Duodenal mucosa (tissue), 2 donors: ENCODE data around the gene LRRC4C.

Experiments
- H3K27ac ChIP-seq: one replicate; pipeline ENCODE4 v1.7.0; 2013; ENCODE audit warnings: low read depth, low read length
- H3K27me3 ChIP-seq, 2 donors: one replicate each; pipeline ENCODE4 v1.7.0; 2013; ENCODE audit warnings: low read length in 2 of 2, control low read depth in 1 of 2; ENCODE audit not compliant: insufficient read depth in 2 of 2, control insufficient read depth in 1 of 2
- H3K36me3 ChIP-seq, 2 donors: one replicate each; pipeline ENCODE4 v1.7.0; 2013; ENCODE audit warnings: low read length in 2 of 2, control low read depth in 1 of 2; ENCODE audit not compliant: insufficient read depth in 2 of 2, control insufficient read depth in 1 of 2
- H3K4me1 ChIP-seq, 2 donors: one replicate each; pipeline ENCODE4 v1.7.0; 2013; ENCODE audit warnings: low read length in 2 of 2, control low read depth in 1 of 2; ENCODE audit not compliant: insufficient read depth in 2 of 2, control insufficient read depth in 1 of 2
- H3K4me3 ChIP-seq, 2 donors: one replicate each; pipeline ENCODE4 v1.7.0; 2013; ENCODE audit warnings: low read length in 2 of 2, low read depth in 1 of 2
- H3K9ac ChIP-seq, 2 donors: one replicate each; pipeline ENCODE4 v1.7.0; 2013; ENCODE audit warnings: low read length in 2 of 2, low read depth in 1 of 2
- H3K9me3 ChIP-seq, 2 donors: one replicate each; pipeline ENCODE4 v1.7.0; 2013; ENCODE audit warnings: low read length in 2 of 2, control low read depth in 1 of 2; ENCODE audit not compliant: control insufficient read depth in 1 of 2

The LRRC4C gene

DNA sequence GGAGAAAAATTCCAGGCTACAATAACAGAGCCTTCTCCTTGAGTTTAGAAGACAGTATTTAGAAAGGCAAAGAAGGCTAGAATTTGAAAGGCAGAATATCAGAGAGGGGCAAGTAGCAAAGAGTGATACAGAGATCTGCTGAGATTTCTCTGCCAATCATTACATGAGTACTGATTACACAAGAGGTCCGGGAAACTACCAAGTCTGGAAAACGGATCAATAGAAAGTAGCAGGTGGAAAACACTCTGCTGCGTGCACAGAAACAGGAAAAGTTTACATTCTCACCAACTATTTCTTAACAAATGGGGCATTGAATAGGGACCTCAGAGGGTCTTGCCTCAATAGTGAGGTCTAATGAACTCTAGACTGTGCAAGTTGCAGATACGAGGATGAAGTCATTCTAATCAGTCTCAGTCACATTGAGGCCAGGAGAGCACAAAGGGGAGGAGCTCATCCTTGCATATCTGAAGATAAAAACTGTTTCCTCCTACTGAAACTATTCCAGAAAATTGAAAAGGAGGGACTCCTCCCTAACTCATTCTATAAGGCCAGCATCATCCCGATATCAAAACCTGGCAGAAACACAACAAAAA, 1099.2 kb downstream of the LRRC4C start:
- Histone ChIP-seq H3K27ac (no peak overlapping the region), H3K9me3 (peaks cover 0 to under 1% of the 10 kb centered on the region in 2 donors), H3K27me3 (no peaks in the 10 kb centered on the region), H3K36me3 (no peaks in the 10 kb centered on the region), H3K4me3 (no peak overlapping the region), H3K9ac (no peak overlapping the region), H3K4me1 (no peaks in the 10 kb centered on the region)

DNA sequence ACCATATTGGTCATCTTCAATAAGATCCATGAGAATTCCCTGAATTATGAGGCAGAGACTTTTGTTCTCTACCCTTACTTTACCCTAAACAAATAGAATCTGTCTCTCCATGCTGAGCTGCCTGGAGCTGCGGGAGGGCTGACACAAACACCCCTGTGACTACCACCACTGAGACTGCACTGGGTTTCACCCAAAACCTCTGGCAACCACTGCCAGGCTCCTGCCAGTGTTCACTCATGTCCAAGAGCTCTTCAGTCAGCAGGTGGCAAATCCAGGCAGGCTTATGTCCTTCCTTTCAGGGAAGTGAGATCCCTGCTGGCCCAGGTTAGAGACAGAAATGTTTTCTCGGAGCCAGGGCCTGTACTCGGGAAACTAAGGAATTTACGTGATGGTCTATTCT, 1105.3 kb downstream of the LRRC4C start:
- Histone ChIP-seq H3K4me3 (no peak overlapping the region), H3K36me3 (no peaks in the 10 kb centered on the region), H3K9me3 (peaks cover 0 to 7% of the 10 kb centered on the region in 2 donors), H3K27ac (no peak overlapping the region), H3K27me3 (no peaks in the 10 kb centered on the region), H3K4me1 (no peaks in the 10 kb centered on the region), H3K9ac (no peak overlapping the region)

DNA sequence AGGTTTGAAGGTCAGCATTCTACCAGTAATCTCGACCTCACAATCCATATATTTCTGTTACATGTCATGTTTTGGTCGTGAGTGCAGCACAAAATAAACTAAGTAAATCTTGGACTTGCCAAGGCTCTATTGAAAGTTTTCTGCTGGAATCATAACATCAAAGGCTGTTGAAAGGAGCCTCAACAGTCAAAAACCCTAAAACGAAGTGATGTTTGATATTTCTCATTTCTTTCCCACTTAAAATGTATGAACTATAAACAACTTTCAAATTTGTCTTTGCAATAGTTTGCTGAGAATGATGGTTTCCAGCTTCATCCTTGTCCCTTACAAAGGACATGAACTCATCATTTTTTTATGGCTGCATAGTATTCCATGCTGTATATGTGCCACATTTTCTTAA, 1118.5 kb downstream of the LRRC4C start:
- Histone ChIP-seq H3K36me3 (no peaks in the 10 kb centered on the region), H3K4me3 (no peak overlapping the region), H3K9ac (no peak overlapping the region), H3K4me1 (no peaks in the 10 kb centered on the region), H3K27me3 (no peaks in the 10 kb centered on the region), H3K27ac (no peak overlapping the region), H3K9me3 (no peaks in the 10 kb centered on the region)

DNA sequence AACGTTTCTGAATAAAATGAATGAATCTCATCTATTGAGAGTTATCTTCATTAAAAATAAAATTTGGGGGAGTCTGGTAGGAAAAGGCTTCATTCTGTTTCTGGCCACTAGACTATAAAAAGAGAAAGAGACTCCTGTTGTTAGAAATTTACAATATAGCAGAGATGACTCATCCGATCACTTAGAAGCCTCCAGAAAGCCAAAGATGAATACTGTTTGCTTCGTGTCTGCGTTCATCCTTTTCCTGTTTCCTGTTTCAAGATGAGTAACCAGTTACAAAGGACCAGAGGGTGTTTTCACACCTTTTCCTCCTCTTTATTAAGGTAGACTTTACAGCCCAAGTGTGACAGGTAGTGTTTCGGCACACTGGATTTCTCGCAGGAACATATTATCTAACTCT, 1120.7 kb downstream of the LRRC4C start:
- no peaks in the 10 kb centered on the region for H3K27me3 ChIP-seq
- no peak overlapping the region for H3K4me3 ChIP-seq
- no peaks in the 10 kb centered on the region for H3K36me3 ChIP-seq
- no peak overlapping the region for H3K27ac ChIP-seq
- H3K9ac ChIP-seq = no peak overlapping the region
- H3K9me3 ChIP-seq = no peaks in the 10 kb centered on the region
- H3K4me1 ChIP-seq = no peaks in the 10 kb centered on the region

DNA sequence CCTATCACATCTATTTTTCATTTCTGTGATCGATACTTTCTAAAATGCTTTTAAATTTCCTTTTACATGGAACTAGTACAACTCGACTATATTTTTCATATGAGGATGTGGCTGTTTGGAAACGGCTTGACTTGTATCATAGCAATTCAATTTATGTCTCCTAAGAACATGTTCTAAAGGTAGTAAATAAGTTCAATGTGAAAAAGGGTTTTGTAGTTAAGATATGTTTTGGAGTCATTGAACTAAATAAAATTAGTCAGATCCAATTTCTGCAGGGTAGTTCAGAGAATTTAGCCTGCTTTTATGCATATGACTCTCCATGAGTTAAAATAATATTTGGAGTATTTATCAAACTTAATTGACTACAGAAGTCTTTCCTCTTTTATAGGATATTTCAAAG, 1121.4 kb downstream of the LRRC4C start:
- Histone ChIP-seq H3K4me1 (no peaks in the 10 kb centered on the region), H3K27ac (no peak overlapping the region), H3K27me3 (no peaks in the 10 kb centered on the region), H3K4me3 (no peak overlapping the region), H3K36me3 (no peaks in the 10 kb centered on the region), H3K9ac (no peak overlapping the region), H3K9me3 (no peaks in the 10 kb centered on the region)

DNA sequence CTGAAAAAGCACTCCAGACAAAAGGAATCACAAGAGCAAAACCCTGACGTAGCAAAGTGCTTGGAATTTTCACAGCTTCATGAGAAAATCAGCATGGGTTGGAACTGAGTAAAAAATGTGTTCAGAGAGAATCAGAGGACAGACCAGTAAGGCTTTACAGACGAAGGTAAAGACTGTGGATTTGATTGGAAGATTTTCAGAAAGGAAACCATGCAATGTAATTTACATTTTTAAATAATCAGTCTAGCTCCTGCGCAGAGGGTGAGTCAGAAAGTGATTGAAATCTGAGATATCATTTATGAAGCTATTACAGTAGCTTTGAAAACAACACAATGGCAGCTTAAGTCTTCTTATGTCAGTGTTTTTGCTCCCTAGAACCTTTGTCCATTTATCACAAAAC, 1122.3 kb downstream of the LRRC4C start:
- no peak overlapping the region for H3K27ac ChIP-seq
- H3K4me3 ChIP-seq = no peak overlapping the region
- no peaks in the 10 kb centered on the region for H3K36me3 ChIP-seq
- H3K9ac ChIP-seq = no peak overlapping the region
- H3K4me1 ChIP-seq = no peaks in the 10 kb centered on the region
- H3K9me3 ChIP-seq = no peaks in the 10 kb centered on the region
- no peaks in the 10 kb centered on the region for H3K27me3 ChIP-seq

DNA sequence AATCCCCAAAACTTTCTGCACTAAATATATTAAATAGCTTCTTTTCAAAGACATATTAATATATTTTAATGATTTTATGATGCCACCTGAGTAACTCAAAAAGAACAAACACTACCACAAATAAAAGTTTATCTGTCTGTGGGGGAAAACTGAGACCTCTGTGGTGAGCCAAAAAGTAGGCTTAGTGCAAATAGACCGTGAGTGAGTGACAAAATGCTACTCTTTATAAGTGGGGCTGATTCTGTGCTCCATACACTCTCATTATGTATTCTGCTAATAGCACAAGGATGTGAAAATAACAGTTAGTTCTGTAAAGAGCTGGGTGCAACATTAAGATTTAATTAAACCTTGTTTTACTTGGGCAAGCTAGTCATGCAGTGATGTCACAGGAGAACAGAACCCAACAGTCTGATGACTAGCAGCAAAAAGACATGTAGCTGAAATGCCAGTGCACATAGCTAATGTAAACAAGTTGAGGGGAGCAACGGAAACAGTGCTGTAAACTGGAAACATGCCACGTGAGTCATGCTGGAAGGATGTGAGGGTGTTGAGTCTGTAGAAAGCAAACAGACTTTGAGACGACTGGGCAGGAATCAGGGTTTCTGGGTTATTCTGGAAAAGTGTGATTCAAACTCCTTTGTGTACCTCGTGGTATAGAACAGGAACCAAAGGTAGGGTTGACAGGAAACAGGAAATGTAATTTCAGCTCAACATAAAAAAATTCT, 1130.4 kb downstream of the LRRC4C start:
- H3K27ac ChIP-seq = no peak overlapping the region
- no peaks in the 10 kb centered on the region for H3K9me3 ChIP-seq
- H3K36me3 ChIP-seq = no peaks in the 10 kb centered on the region
- no peaks in the 10 kb centered on the region for H3K27me3 ChIP-seq
- H3K9ac ChIP-seq = no peak overlapping the region
- no peak overlapping the region for H3K4me3 ChIP-seq
- peaks cover 0 to 8% of the 10 kb centered on the region in 2 donors for H3K4me1 ChIP-seq

DNA sequence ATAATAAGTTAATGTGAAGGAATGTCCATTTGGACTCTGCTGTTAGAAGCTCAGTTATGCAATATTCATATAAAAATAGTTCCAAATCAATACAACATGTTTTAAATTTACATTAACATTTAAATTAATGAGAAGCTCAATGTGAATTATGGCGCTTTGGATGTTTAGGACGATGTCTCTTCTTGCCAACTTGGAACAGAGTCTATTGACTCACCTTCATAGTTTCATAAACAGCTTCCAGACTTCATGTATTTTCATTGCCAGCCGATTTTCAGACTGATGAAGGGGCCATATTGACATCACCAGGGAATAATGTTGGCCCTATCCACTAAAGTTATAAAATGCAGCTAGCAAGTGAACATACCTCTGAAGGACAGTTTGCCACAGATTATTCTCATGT, 1136.2 kb downstream of the LRRC4C start:
- Histone ChIP-seq H3K36me3 (no peaks in the 10 kb centered on the region), H3K9me3 (no peaks in the 10 kb centered on the region), H3K4me3 (no peak overlapping the region), H3K27me3 (no peaks in the 10 kb centered on the region), H3K9ac (no peak overlapping the region), H3K27ac (no peak overlapping the region), H3K4me1 (no peaks in the 10 kb centered on the region)

DNA sequence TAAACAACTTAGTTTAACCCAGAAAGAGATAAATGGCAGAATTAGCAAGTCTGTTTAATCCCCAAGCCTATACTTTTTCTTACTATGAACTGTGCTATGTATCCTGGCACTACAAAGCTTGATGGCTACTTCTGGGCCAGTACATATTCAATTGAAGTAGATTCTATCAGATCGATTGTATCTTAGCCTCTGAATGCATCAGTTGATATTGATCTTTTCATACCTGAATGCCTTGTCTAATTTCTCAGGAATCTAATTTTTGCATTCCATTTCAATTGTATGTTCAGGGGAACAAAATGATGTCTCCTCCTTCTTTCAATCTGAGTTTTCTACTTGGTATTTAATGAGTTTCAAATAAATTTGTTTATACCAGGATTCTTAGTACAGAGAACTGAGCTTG, 1137.9 kb downstream of the LRRC4C start:
- Histone ChIP-seq H3K4me3 (no peak overlapping the region), H3K27ac (no peak overlapping the region), H3K4me1 (no peaks in the 10 kb centered on the region), H3K9me3 (no peaks in the 10 kb centered on the region), H3K36me3 (no peaks in the 10 kb centered on the region), H3K27me3 (no peaks in the 10 kb centered on the region), H3K9ac (no peak overlapping the region)

DNA sequence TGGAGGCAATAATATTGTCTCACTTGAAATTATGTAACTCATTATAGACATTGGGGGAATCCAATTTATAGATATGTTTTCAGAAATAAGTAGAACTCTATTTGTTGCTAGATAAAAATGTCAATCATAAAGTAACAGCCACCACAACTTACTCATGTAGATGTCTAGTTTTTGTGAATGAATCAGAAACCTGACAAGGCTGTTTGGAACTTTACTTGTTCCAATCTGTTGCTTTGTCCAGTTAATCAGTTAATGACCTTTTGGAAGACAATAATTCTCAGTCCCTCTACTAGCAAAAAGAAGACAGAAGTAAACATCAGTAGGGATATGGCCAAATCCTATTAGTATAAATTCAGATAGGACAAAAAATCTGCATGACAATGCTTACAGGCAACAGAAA, 1143.3 kb downstream of the LRRC4C start:
- no peak overlapping the region for H3K27ac ChIP-seq
- H3K27me3 ChIP-seq = no peaks in the 10 kb centered on the region
- no peak overlapping the region for H3K4me3 ChIP-seq
- no peak overlapping the region for H3K9ac ChIP-seq
- H3K36me3 ChIP-seq = no peaks in the 10 kb centered on the region
- no peaks in the 10 kb centered on the region for H3K9me3 ChIP-seq
- H3K4me1 ChIP-seq = no peaks in the 10 kb centered on the region
